HG02885 (cell line): ENCODE results near the gene FBXL13.
"Not testable (repeated sequence)": the region's sequence is repeated elsewhere in the genome, so short reads cannot be mapped to it uniquely, and the experiment has no call there.

ENCODE experiments used
- ATAC-seq: cut with Tn5 transposase; IDR thresholded peaks from one replicate; pipeline ENCODE4 v1.9.1; 2021; ENCODE audit warnings: mild to moderate bottlenecking; ENCODE audit not compliant: unreplicated experiment, poor library complexity

FBXL13 gene

DNA sequence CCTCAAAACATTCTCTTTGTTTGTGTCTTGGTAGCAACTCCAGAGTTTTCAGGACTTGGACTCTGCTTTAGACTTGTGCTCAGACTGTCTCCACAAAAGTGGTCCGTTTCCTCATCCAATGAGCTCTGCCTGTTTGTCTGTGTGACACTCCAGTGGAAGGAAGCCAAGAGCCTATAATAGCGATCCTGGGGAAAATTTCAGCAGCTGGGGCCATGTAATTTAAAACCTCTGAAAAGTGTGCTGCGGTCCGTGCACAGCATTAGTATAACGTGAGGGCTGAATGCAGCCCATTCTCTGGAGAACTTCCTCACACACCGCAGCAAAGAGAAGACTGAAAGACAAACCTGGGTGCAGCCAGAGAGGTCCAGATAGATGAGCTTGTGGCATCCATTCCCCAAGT, 161.9 kb downstream of the FBXL13 start, which contains the start of gene LRRC17:
Gene LRRC17, plus strand, starts transcription at position 259 of the 400 bp plus-strand sequence. CDS start 20,914 bp downstream, outside the sequence.
- no peak for ATAC-seq

- ATAC-seq, result no peak
Observed at GRCh38 chr7:102908676-102909075, 165.9 kb downstream of the FBXL13 start.

- not testable (repeated sequence) for ATAC-seq
Observed at GRCh38 chr7:102903576-102903975, 171.0 kb downstream of the FBXL13 start.

DNA sequence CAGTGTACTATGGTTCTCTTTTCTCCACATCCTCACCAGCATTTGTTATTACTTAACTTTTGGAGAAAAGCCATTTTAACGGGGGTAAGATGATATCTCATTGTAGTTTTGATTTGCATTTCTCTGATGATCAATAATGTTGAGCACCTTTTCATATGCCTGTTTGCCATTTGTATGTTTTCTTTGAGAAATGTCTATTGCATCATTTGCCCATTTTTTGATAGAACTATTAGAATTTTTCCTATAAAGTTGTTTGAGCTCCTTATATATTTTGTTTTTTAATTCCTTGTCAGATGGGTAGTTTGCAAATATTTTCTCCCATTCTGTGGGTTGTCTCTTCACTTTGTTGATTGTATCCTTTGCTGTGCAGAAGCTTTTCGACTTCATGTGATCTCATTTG, 172.5 kb downstream of the FBXL13 start:
- ATAC-seq, result not testable (repeated sequence)

DNA sequence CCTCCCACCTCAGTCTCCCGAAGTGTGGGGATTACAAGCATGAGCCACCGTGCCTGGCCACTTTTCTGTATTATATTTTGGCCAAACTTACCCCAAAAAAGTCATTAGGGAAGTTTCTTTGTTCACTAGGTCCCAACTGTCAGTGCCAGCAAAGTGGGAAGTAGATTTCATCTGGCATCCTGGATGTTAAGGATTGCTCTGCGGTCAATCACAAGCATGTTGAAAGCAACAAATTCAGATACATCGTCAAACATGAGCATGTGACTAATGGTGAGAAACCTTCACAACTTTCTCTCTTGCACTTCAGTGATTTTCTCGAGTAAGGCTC, 176.1 kb downstream of the FBXL13 start:
- ATAC-seq, result no peak

GRCh38 chr7:102897856-102898531, 176.6 kb downstream of the FBXL13 start:
- no peak for ATAC-seq

DNA sequence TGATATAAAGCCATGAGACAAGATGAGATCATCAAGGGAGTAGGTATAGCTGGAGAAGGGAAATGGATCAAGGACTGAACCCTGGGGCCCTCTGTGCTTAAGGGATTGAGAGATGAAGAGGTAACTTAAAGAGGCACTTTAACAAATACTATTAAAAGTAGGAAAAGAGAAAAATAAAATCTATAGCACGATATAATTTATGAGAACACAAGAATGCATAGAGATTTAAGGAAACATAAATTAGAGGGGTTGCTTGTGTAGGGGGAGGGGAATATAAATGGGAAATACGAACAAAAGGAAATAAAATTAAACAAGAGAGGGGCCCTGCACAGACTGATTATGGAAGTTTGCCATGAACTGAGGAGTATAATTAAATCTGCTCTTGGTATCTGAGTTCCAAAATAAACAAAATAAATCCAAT, 177.4 kb downstream of the FBXL13 start:
- no peak for ATAC-seq

DNA sequence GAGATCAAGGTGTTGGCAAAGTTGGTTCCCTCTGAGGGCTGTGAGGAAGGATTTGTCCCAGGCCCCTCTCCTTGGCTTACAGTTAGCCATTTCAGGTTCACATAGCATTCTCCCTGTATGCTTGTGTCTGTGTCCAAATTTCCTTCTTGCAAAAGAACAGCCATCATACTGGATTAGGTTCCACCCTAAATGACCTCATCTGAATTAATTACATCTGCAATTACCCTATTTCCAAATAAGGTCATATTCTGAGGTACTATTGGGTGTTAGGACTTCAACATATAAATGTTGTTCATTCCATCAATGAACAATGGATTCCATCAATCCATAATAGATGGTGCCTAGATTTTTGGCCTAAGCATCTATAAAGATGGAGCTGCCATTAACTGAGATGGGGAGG, 178.0 kb downstream of the FBXL13 start:
- no peak for ATAC-seq

DNA sequence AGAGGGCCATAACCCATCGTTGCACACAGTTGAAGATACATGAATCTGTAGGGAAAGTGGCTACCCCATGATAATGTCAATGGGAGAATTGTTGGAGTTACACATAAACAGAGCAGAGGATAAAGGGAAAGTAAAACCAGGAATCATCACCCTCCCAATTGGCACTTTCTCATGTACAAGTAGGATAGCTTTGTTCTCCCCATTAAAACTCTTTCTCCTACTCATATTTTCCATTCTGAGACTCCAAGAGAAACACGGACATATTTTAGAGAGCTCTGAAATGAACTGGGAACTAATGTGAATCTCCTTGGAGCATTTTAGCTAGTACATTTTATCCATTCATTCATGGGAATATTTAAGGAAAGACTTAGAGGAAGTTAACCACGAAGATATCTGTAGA, 179.0 kb downstream of the FBXL13 start:
- no peak for ATAC-seq

GRCh38 chr7:102892631-102893278, 181.8 kb downstream of the FBXL13 start:
- no peak for ATAC-seq

- ATAC-seq, result no peak
Observed at GRCh38 chr7:102891693-102892261, 182.8 kb downstream of the FBXL13 start.

- ATAC-seq, result no peak
Observed at GRCh38 chr7:102890971-102891692, 183.5 kb downstream of the FBXL13 start.

GRCh38 chr7:102890292-102890970, 184.2 kb downstream of the FBXL13 start:
- no peak for ATAC-seq

- ATAC-seq, result no peak
Observed at GRCh38 chr7:102889851-102890250, 184.7 kb downstream of the FBXL13 start.

GRCh38 chr7:102888561-102889233, 185.9 kb downstream of the FBXL13 start:
- ATAC-seq, result no peak

DNA sequence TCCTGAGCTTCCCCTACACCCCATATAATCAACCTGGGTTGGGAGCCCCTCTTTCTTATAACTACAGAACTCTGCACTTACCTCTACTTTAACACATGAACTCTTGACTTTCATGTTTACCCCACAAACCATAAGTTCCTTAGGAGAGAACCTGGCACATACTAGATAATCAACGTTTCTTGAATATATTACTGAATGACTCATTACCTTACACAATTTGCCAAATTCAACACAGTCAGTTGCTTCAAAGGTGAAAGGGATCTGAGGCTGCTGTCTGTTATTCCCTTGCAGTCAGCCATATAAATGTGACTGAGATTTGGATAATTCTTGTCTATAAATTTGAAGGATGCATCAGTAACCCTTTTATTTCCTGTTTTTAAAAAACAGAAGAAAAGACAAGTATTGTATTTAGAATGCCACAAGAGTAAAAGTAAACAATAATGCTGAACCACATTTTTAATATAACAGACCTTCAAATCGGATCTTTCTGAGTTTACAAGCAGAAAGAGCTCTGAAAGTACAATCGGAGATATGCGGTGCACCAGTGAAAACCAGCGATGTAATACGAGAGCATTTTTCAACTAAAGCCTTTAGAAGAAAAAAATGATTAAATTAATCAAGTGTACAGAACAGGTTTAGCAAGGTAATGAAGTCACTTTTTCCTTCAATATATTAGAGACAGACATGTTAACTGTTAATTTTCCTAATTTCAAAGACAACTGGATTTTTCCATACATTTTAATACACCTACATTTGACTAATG, 191.3 kb downstream of the FBXL13 start:
- ATAC-seq, result no peak

- no peak for ATAC-seq
Observed at GRCh38 chr7:102875700-102876295, 198.8 kb downstream of the FBXL13 start.

DNA sequence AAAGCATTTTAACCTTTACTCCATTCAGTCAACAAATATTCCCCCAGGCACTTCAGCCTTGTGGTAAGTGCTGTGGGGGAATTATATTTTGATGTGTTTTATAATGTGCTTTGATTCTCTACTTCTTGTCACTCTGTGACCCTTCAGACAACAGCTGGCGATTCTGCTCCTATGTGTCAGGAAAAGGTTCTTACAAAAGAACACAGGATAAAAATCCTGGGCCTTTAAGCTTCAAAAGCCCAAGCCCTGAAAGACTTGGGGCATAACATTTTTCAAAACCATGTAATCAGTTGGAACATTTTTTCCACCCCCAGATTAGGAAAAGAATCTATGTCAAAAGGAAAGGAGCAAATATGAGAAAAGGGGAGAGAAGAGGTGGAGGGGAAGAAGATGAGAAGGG, 199.6 kb downstream of the FBXL13 start:
- ATAC-seq, result no peak
